HG03442 (cell line): ENCODE results near the gene MSI2.

Experiments used
- ATAC-seq: cut with Tn5 transposase; IDR thresholded peaks from one replicate; pipeline ENCODE4 v1.9.1; 2021; ENCODE audit warnings: mild to moderate bottlenecking, moderate library complexity; ENCODE audit not compliant: unreplicated experiment

MSI2 gene

GRCh38 chr17:57245786-57246185 lies 10.5 kb upstream of the MSI2 start:
- ATAC-seq = no peak

- ATAC-seq = no peak
These were observed 10.1 kb upstream of the MSI2 start for GRCh38 chr17:57246257-57246656.

- no peak for ATAC-seq
These were observed 9.1 kb upstream of the MSI2 start for GRCh38 chr17:57247261-57247660.

- no peak for ATAC-seq
These were observed 8.4 kb upstream of the MSI2 start for GRCh38 chr17:57247913-57248312.

- ATAC-seq = no peak
These were observed 6.8 kb upstream of the MSI2 start for GRCh38 chr17:57249520-57249919.

- no peak for ATAC-seq
These were observed 5.0 kb upstream of the MSI2 start for GRCh38 chr17:57251211-57251787.

GRCh38 chr17:57253362-57254065 lies 2.8 kb upstream of the MSI2 start:
- no peak for ATAC-seq

GRCh38 chr17:57255182-57255775 lies 1.0 kb upstream of the MSI2 start:
- no peak for ATAC-seq

- peak; percentile 4 for ATAC-seq
These were observed 387 bp downstream of the MSI2 start for GRCh38 chr17:57256708-57257112.

GRCh38 chr17:57257195-57257894 lies 1.0 kb downstream of the MSI2 start:
- ATAC-seq = no peak

GRCh38 chr17:57257895-57258851 lies 1.9 kb downstream of the MSI2 start:
- no peak for ATAC-seq

- ATAC-seq = no peak
These were observed 3.0 kb downstream of the MSI2 start for GRCh38 chr17:57259306-57259705.

GRCh38 chr17:57259817-57260216 lies 3.5 kb downstream of the MSI2 start:
- no peak for ATAC-seq

GRCh38 chr17:57260325-57261083 lies 4.2 kb downstream of the MSI2 start:
- ATAC-seq = no peak

- no peak for ATAC-seq
These were observed 4.8 kb downstream of the MSI2 start for GRCh38 chr17:57261084-57261461.

GRCh38 chr17:57262557-57262956 lies 6.2 kb downstream of the MSI2 start:
- ATAC-seq = no peak

GRCh38 chr17:57264250-57264649 lies 7.9 kb downstream of the MSI2 start:
- ATAC-seq = no peak

GRCh38 chr17:57264776-57265175 lies 8.5 kb downstream of the MSI2 start:
- no peak for ATAC-seq

GRCh38 chr17:57266902-57267311 lies 10.6 kb downstream of the MSI2 start:
- no peak for ATAC-seq

- ATAC-seq = no peak
These were observed 11.9 kb downstream of the MSI2 start for GRCh38 chr17:57268181-57268580.
